Activated T-helper 1 cell treated with anti-CD3 and anti-CD28 coated beads, Interleukin-12 subunit alpha, Interleukin-12 subunit beta, Interleukin-2, Interleukin-4 antibody, amounts not matched to agents 30 ng/mL and 10 ng/mL and 1 ng/mL, durations not matched to agents 14 hours and 24 hours and 36 hours (primary cell): ENCODE data around the gene BRD2. TPM values are rescaled to one million over a fixed set of nuclear protein-coding genes. Genes with fewer than 3 reads are reported as not detected.

Experiments used
- DNase-seq: peaks from one replicate; pipeline ENCODE4 v3.0.0; 2021; ENCODE audit warnings: low spot score
- H3K27ac Mint-ChIP-seq: one replicate; pipeline ENCODE4 v1.8.0; 2021; ENCODE audit warnings: mild to moderate bottlenecking, mixed read lengths
- H3K27me3 Mint-ChIP-seq: one replicate; pipeline ENCODE4 v1.8.0; 2022; ENCODE audit warnings: mild to moderate bottlenecking, moderate library complexity, mixed read lengths; ENCODE audit not compliant: insufficient read depth
- H3K36me3 Mint-ChIP-seq: one replicate; pipeline ENCODE4 v1.8.0; 2021; ENCODE audit warnings: low read depth, mixed read lengths
- H3K4me1 Mint-ChIP-seq: one replicate; pipeline ENCODE4 v1.8.0; 2021; ENCODE audit warnings: low read depth, mixed read lengths
- H3K4me3 Mint-ChIP-seq: one replicate; pipeline ENCODE4 v1.8.0; 2021; ENCODE audit warnings: mild to moderate bottlenecking, moderate library complexity, mixed read lengths
- H3K9me3 Mint-ChIP-seq: one replicate; pipeline ENCODE4 v1.8.0; 2021; ENCODE audit warnings: mixed read lengths
- intact Hi-C: fragments of 100-400 bp; cut with micrococcal nuclease; formaldehyde crosslinking; loops from one replicate; pipeline ENCODE4 v1.15.1; 2024
- total RNA-seq: library from RNA; stranded (reverse); gene quantifications from 2 replicates; pipeline ENCODE4 v1.2.3, GENCODE V29; 2022

The BRD2 gene
- total RNA-seq, result 316 and 330 TPM in 2 replicates

- intact Hi-C loops, result loop anchor here (1.0 to 2.0 kb wide), 6 partner anchors 74 to 791 kb away; partner anchors contain the start of genes AGPAT1, KIFC1 and VPS52
- Mint-ChIP-seq H3K27me3 (peaks cover 4% of the 10 kb centered on the region), H3K4me1 (peaks cover 28% of the 10 kb centered on the region), H3K36me3 (peaks cover 31% of the 10 kb centered on the region), H3K9me3 (no peaks in the 10 kb centered on the region), H3K27ac (peak within 1 kb of the TSS; percentile 99), H3K4me3 (peak within 1 kb of the TSS; percentile 96)
- peak; percentile 97 for DNase-seq
These were observed at the start of gene BRD2 for GRCh38 chr6:32968093-32968866. TSS of gene BRD2 (plus strand) at chr6:32968594. CDS start at chr6:32972899, 4,305 bp downstream.

- no peak for DNase-seq
- no peak overlapping the region for H3K4me3 Mint-ChIP-seq
- intact Hi-C loops, result no loop called here
- no peaks in the 10 kb centered on the region for H3K36me3 Mint-ChIP-seq
- no peaks in the 10 kb centered on the region for H3K4me1 Mint-ChIP-seq
- no peak overlapping the region for H3K27ac Mint-ChIP-seq
- peaks cover 51% of the 10 kb centered on the region for H3K27me3 Mint-ChIP-seq
- no peaks in the 10 kb centered on the region for H3K9me3 Mint-ChIP-seq
These were observed 47.7 kb upstream of the BRD2 start for GRCh38 chr6:32920715-32921114.

- H3K27ac Mint-ChIP-seq, result no peak overlapping the region
- H3K27me3 Mint-ChIP-seq, result peaks cover 46% of the 10 kb centered on the region
- intact Hi-C loops, result no loop called here
- no peaks in the 10 kb centered on the region for H3K9me3 Mint-ChIP-seq
- H3K4me1 Mint-ChIP-seq, result no peaks in the 10 kb centered on the region
- no peak overlapping the region for H3K4me3 Mint-ChIP-seq
- no peaks in the 10 kb centered on the region for H3K36me3 Mint-ChIP-seq
- no peak for DNase-seq
These were observed 46.3 kb upstream of the BRD2 start for GRCh38 chr6:32922083-32922482.

- H3K4me3 Mint-ChIP-seq, result no peak overlapping the region
- H3K36me3 Mint-ChIP-seq, result peaks cover 3% of the 10 kb centered on the region
- intact Hi-C loops, result no loop called here
- no peak overlapping the region for H3K27ac Mint-ChIP-seq
- no peak for DNase-seq
- no peaks in the 10 kb centered on the region for H3K9me3 Mint-ChIP-seq
- peaks cover 11% of the 10 kb centered on the region for H3K4me1 Mint-ChIP-seq
- H3K27me3 Mint-ChIP-seq, result peaks cover 16% of the 10 kb centered on the region
These were observed 37.2 kb upstream of the BRD2 start for GRCh38 chr6:32931211-32931610.

GRCh38 chr6:32932132-32932868 lies 36.1 kb upstream of the BRD2 start:
- Mint-ChIP-seq H3K9me3 (no peaks in the 10 kb centered on the region), H3K27me3 (peaks cover 13% of the 10 kb centered on the region), H3K4me1 (peaks cover 11% of the 10 kb centered on the region), H3K4me3 (no peak overlapping the region), H3K36me3 (peaks cover 4% of the 10 kb centered on the region), H3K27ac (no peak overlapping the region)
- intact Hi-C loops, result no loop called here
- no peak for DNase-seq

- no peak overlapping the region for H3K4me3 Mint-ChIP-seq
- DNase-seq, result peak; percentile 60
These were observed 34.7 kb upstream of the BRD2 start for GRCh38 chr6:32933661-32934085.

GRCh38 chr6:32935551-32936238 lies 32.7 kb upstream of the BRD2 start:
- Mint-ChIP-seq H3K4me3 (no peak overlapping the region), H3K4me1 (peaks cover 19% of the 10 kb centered on the region), H3K36me3 (peaks cover 4% of the 10 kb centered on the region), H3K27ac (no peak overlapping the region), H3K9me3 (no peaks in the 10 kb centered on the region), H3K27me3 (peaks cover 9% of the 10 kb centered on the region)
- intact Hi-C loops, result no loop called here
- no peak for DNase-seq

More at GRCh38 chr6:32933661-32934085, 34.7 kb upstream of the BRD2 start:
- H3K36me3 Mint-ChIP-seq, result peaks cover 4% of the 10 kb centered on the region
- H3K9me3 Mint-ChIP-seq, result no peaks in the 10 kb centered on the region
- H3K27ac Mint-ChIP-seq, result no peak overlapping the region
- peaks cover 17% of the 10 kb centered on the region for H3K27me3 Mint-ChIP-seq
- H3K4me1 Mint-ChIP-seq, result peaks cover 11% of the 10 kb centered on the region
- intact Hi-C loops, result loop anchor here (1.0 kb wide), 6 partner anchors 8 to 51 kb away; partner anchors contain the start of genes HLA-DMA and HLA-DMB

- Mint-ChIP-seq H3K27me3 (peaks cover 7% of the 10 kb centered on the region), H3K4me1 (peaks cover 27% of the 10 kb centered on the region), H3K9me3 (no peaks in the 10 kb centered on the region), H3K27ac (no peak overlapping the region), H3K36me3 (peaks cover 4% of the 10 kb centered on the region), H3K4me3 (no peak overlapping the region)
- DNase-seq, result no peak
- intact Hi-C loops, result no loop called here
These were observed 31.9 kb upstream of the BRD2 start for GRCh38 chr6:32936239-32937152.

- Mint-ChIP-seq H3K4me1 (peaks cover 35% of the 10 kb centered on the region), H3K36me3 (peaks cover 4% of the 10 kb centered on the region), H3K4me3 (no peak overlapping the region), H3K27ac (no peak overlapping the region), H3K9me3 (no peaks in the 10 kb centered on the region), H3K27me3 (peaks cover 7% of the 10 kb centered on the region)
- no peak for DNase-seq
- intact Hi-C loops, result no loop called here
These were observed 31.2 kb upstream of the BRD2 start for GRCh38 chr6:32937230-32937633.

- H3K36me3 Mint-ChIP-seq, result peaks cover 4% of the 10 kb centered on the region
- H3K27me3 Mint-ChIP-seq, result peaks cover 7% of the 10 kb centered on the region
- no peak for DNase-seq
- H3K4me1 Mint-ChIP-seq, result peaks cover 45% of the 10 kb centered on the region
- intact Hi-C loops, result no loop called here
- no peak overlapping the region for H3K4me3 Mint-ChIP-seq
- no peaks in the 10 kb centered on the region for H3K9me3 Mint-ChIP-seq
- no peak overlapping the region for H3K27ac Mint-ChIP-seq
These were observed 29.9 kb upstream of the BRD2 start for GRCh38 chr6:32938494-32938893.

GRCh38 chr6:32940656-32941213 lies 27.7 kb upstream of the BRD2 start, which contains the start of gene HLA-DMB:
TSS of gene HLA-DMB (minus strand) at chr6:32941028. CDS start at chr6:32940807, 221 bp downstream.
- Mint-ChIP-seq H3K36me3 (peaks cover 4% of the 10 kb centered on the region), H3K4me3 (peak within 1 kb of the TSS; percentile 80), H3K9me3 (peaks cover 5% of the 10 kb centered on the region), H3K27me3 (peaks cover 4% of the 10 kb centered on the region), H3K4me1 (peaks cover 59% of the 10 kb centered on the region), H3K27ac (peak within 1 kb of the TSS; percentile 91)
- intact Hi-C loops, result loop anchor here (1.0 kb wide), 5 partner anchors 7 to 46 kb away; partner anchors contain the start of gene HLA-DMA
- peak; percentile 52 for DNase-seq
